IMR-90 (cell line): ENCODE data around the gene OR1D5. TPM values are rescaled to one million over a fixed set of nuclear protein-coding genes. Genes with fewer than 3 reads are reported as not detected.
A peak's percentile ranks its signal among the peaks of the same experiment; 100 is the strongest.
"Not testable (repeated sequence)": the region's sequence is repeated elsewhere in the genome, so short reads cannot be mapped to it uniquely, and the experiment has no call there.

Experiments used
- ATAC-seq: fragments of 200-7000 bp; cut with Tn5 transposase; 2 replicates; pipeline ENCODE4 v1.9.1; 2020; ENCODE audit warnings: low read depth, mild to moderate bottlenecking, moderate library complexity
- BruUV-seq: library from RNA; stranded (reverse); fragments of 400-500 nt; replicated peaks from 2 replicates; lab custom pipeline; 2021; lab: Mats Ljungman, UMichigan
- CTCF ChIA-PET: fragments of 300-600 bp; formaldehyde crosslinking; extraction: SDS; loops from one replicate; lab custom pipeline; 2021; ENCODE audit warnings: antibody characterized with exemption; lab: Yijun Ruan, JAX
- POLR2A ChIA-PET: fragments of 300-600 bp; sonication (Branson Sonifier 250); formaldehyde crosslinking; loops from one replicate; lab custom pipeline; 2022; ENCODE audit warnings: antibody characterized with exemption; ENCODE audit not compliant: unreplicated experiment; lab: Charles Lee
- DNase-seq: peaks from one replicate; pipeline ENCODE4 v3.0.0; 2013
- H2AFZ ChIP-seq: replicated peaks from 2 replicates; pipeline ENCODE3; 2013; ENCODE audit warnings: low read length, mild to moderate bottlenecking; ENCODE audit not compliant: poor library complexity
- H2AK5ac ChIP-seq: 2 replicates; pipeline ENCODE4 v1.6.1; 2013; ENCODE audit warnings: low read depth, low read length, inconsistent platforms
- H2AK9ac ChIP-seq: replicated peaks from 2 replicates; pipeline ENCODE3; 2013; ENCODE audit warnings: mild to moderate bottlenecking, low read depth, low read length, moderate library complexity; ENCODE audit not compliant: poor library complexity
- H2BK120ac ChIP-seq: 2 replicates; pipeline ENCODE4 v1.6.1; 2013; ENCODE audit warnings: low read depth, low read length, inconsistent platforms
- H2BK15ac ChIP-seq: 3 replicates; pipeline ENCODE4 v1.6.1; 2013; ENCODE audit warnings: low read depth, low read length, inconsistent platforms
- H2BK20ac ChIP-seq: 2 replicates; pipeline ENCODE4 v1.6.1; 2013; ENCODE audit warnings: low read depth, mild to moderate bottlenecking, inconsistent platforms, low read length, moderate library complexity
- H2BK5ac ChIP-seq: 2 replicates; pipeline ENCODE4 v1.6.1; 2013; ENCODE audit warnings: mild to moderate bottlenecking, low read depth, low read length, inconsistent platforms; ENCODE audit not compliant: poor library complexity, severe bottlenecking
- H3K14ac ChIP-seq: replicated peaks from 2 replicates; pipeline ENCODE4 v1.6.1; 2013; ENCODE audit warnings: low read depth, low read length, inconsistent platforms
- H3K18ac ChIP-seq: 2 replicates; pipeline ENCODE4 v1.6.1; 2013; ENCODE audit warnings: low read depth, low read length, control low read depth
- H3K23ac ChIP-seq: 2 replicates; pipeline ENCODE4 v1.6.1; 2013; ENCODE audit warnings: low read depth, low read length, inconsistent platforms
- H3K27ac ChIP-seq: 2 replicates; pipeline ENCODE4 v1.5.1; 2013; ENCODE audit warnings: mild to moderate bottlenecking, control low read depth, low read length; ENCODE audit not compliant: insufficient read depth
- H3K27me3 ChIP-seq: 2 replicates; pipeline ENCODE4 v1.6.1; 2013; ENCODE audit warnings: low read length; ENCODE audit not compliant: control insufficient read depth, insufficient read depth
- H3K36me3 ChIP-seq: 2 replicates; pipeline ENCODE4 v1.6.1; 2013; ENCODE audit warnings: low read length, mixed read lengths; ENCODE audit not compliant: control insufficient read depth, insufficient read depth
- H3K4ac ChIP-seq: 2 replicates; pipeline ENCODE4 v1.6.1; 2013; ENCODE audit warnings: low read depth, low read length, inconsistent platforms
- H3K4me1 ChIP-seq: 2 replicates; pipeline ENCODE4 v1.6.1; 2013; ENCODE audit warnings: low read length, mixed read lengths; ENCODE audit not compliant: control insufficient read depth, insufficient read depth
- H3K4me2 ChIP-seq: 2 replicates; pipeline ENCODE4 v1.6.1; 2013; ENCODE audit warnings: low read depth, mild to moderate bottlenecking, control low read depth, low read length, moderate library complexity
- H3K4me3 ChIP-seq: 2 replicates; pipeline ENCODE4 v1.5.1; 2013; ENCODE audit warnings: low read depth, mild to moderate bottlenecking, control low read depth, low read length, moderate library complexity; ENCODE audit not compliant: insufficient read depth
- H3K56ac ChIP-seq: 2 replicates; pipeline ENCODE4 v1.6.1; 2013; ENCODE audit warnings: low read length, inconsistent platforms; ENCODE audit not compliant: insufficient read depth; ENCODE audit errors: extremely low read depth
- H3K79me1 ChIP-seq, 2 experiments: 2 replicates each; pipeline ENCODE4 v1.6.1; 2013; ENCODE audit warnings: low read length in 2 of 2, inconsistent platforms in 1 of 2, low read depth in 1 of 2
- H3K9ac ChIP-seq: 2 replicates; pipeline ENCODE4 v1.6.1; 2013; ENCODE audit warnings: low read depth, low read length, control low read depth
- H3K9me1 ChIP-seq: 2 replicates; pipeline ENCODE4 v1.6.1; 2013; ENCODE audit warnings: low read length, inconsistent platforms; ENCODE audit not compliant: insufficient read depth
- H3K9me3 ChIP-seq: 2 replicates; pipeline ENCODE4 v1.6.1; 2013; ENCODE audit warnings: low read length; ENCODE audit not compliant: control insufficient read depth, insufficient read depth
- H4K20me1 ChIP-seq: 2 replicates; pipeline ENCODE4 v1.6.1; 2013; ENCODE audit warnings: low read length, inconsistent platforms; ENCODE audit not compliant: insufficient read depth
- H4K5ac ChIP-seq: 2 replicates; pipeline ENCODE4 v1.6.1; 2013; ENCODE audit warnings: mild to moderate bottlenecking, low read depth, low read length, control low read depth
- H4K8ac ChIP-seq, 2 experiments: 2 replicates each; pipeline ENCODE4 v1.6.1; 2013; ENCODE audit warnings: low read depth in 2 of 2, low read length in 2 of 2, control low read depth in 1 of 2, inconsistent platforms in 1 of 2
- H4K91ac ChIP-seq: 2 replicates; pipeline ENCODE4 v1.6.1; 2013; ENCODE audit warnings: low read depth, low read length, inconsistent platforms; ENCODE audit not compliant: insufficient read depth
- SMC3 ChIP-seq: fragments of 150-350 bp; IDR thresholded peaks from 2 replicates; pipeline ENCODE4 v1.6.1; 2016; ENCODE audit warnings: low read depth, mild to moderate bottlenecking, antibody characterized with exemption, low read length, moderate library complexity
- WGBS, 2 experiments: methylation state at CpG; one replicate each; pipeline versions ENCODE4 v1.1.5 to v1.1.7; 2013; ENCODE audit warnings: missing lambda C conversion rate in 2 of 2; ENCODE audit not compliant: insufficient read length in 1 of 2; ENCODE audit errors: extremely low coverage in 2 of 2; 5-methylcytosine and 5-hydroxymethylcytosine counted together
- dilution Hi-C: fragments of 300-500 bp; cut with HindIII; formaldehyde crosslinking; loops from one replicate; pipeline ENCODE4 v1.14.3; 2018; ENCODE audit warnings: low sequenced_read_pairs; ENCODE audit not compliant: unreplicated experiment
- in situ Hi-C: fragments of 300-500 bp; cut with MboI; formaldehyde crosslinking; loops from 3 replicates; pipeline ENCODE4 v1.14.3; 2019; ENCODE audit warnings: low sequenced_read_pairs, inconsistent platforms, mixed read lengths
- intact Hi-C: fragments of 100-400 bp; cut with micrococcal nuclease; formaldehyde crosslinking; loops from 2 replicates; pipeline ENCODE4 v1.10.0; 2022
- polyA plus RNA-seq, 3 experiments: library from polyadenylated mRNA; depleted of rRNA; stranded (reverse); fragments of >200 nt; gene quantifications; 2 replicates each; pipeline ENCODE4 v1.2.3, GENCODE V29; 2012; ENCODE audit warnings: low replicate concordance in 1 of 3
- total RNA-seq: library from RNA; depleted of rRNA; stranded (reverse); fragments of >200 nt; gene quantifications from 2 replicates; pipeline ENCODE4 v1.2.3, GENCODE V29; 2012
- TF ChIP-seq, protein P1 (sequence below): conservative IDR thresholded peaks from 2 replicates; pipeline ENCODE4 v1.5.1; 2012; ENCODE audit warnings: mild to moderate bottlenecking, low read depth, low read length, improper control_type of control experiment

The OR1D5 gene
- total and polyA plus RNA-seq, 2 of the 4 experiments (the other 2 are of a cell fraction), result not detected

DNA sequence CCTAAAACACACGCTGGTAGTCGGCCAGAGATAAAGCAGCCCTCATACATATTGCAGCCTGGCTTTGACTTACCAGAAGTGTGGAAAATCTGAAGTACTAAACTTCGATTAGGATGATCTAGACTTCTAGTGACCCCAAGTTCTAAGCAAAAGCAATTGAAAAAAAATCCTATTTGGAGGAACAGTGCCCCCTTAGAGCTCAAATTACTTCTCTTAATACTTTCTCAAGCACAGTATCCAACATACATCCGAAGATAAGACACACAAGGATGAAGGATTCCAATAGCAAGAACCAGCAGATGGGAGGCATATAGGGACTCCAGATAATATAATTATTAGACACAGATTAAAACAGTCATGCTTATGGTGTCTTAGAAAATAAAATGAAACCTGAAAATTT lies 10.4 kb upstream of the OR1D5 start:
- H4K5ac ChIP-seq, BruUV-seq, H3K4ac ChIP-seq, H3K14ac ChIP-seq, H3K18ac ChIP-seq, H3K4me1 ChIP-seq, H4K20me1 ChIP-seq, H3K27me3 ChIP-seq, H3K36me3 ChIP-seq, H3K9ac ChIP-seq, ATAC-seq, H4K8ac ChIP-seq, H3K27ac ChIP-seq, H2BK120ac ChIP-seq, H2BK15ac ChIP-seq, in situ Hi-C loops, H3K79me1 ChIP-seq, H3K23ac ChIP-seq, H2BK20ac ChIP-seq, H4K91ac ChIP-seq, H2AK9ac ChIP-seq, H3K9me3 ChIP-seq, H3K56ac ChIP-seq, POLR2A ChIA-PET, H3K9me1 ChIP-seq, H2AFZ ChIP-seq, H2AK5ac ChIP-seq, dilution Hi-C loops, H3K4me3 ChIP-seq, H3K4me2 ChIP-seq, intact Hi-C loops, CTCF ChIA-PET, H2BK5ac ChIP-seq: not testable (repeated sequence)
- DNase-seq, result peak; percentile 11
- no CpG with 5 or more reads among the region's 4 CpGs for WGBS, 2 experiments
- TF ChIP-seq SMC3, result peak; percentile 14; the same call in 1 of the 2 replicates
- TF ChIP-seq, protein P1, sequence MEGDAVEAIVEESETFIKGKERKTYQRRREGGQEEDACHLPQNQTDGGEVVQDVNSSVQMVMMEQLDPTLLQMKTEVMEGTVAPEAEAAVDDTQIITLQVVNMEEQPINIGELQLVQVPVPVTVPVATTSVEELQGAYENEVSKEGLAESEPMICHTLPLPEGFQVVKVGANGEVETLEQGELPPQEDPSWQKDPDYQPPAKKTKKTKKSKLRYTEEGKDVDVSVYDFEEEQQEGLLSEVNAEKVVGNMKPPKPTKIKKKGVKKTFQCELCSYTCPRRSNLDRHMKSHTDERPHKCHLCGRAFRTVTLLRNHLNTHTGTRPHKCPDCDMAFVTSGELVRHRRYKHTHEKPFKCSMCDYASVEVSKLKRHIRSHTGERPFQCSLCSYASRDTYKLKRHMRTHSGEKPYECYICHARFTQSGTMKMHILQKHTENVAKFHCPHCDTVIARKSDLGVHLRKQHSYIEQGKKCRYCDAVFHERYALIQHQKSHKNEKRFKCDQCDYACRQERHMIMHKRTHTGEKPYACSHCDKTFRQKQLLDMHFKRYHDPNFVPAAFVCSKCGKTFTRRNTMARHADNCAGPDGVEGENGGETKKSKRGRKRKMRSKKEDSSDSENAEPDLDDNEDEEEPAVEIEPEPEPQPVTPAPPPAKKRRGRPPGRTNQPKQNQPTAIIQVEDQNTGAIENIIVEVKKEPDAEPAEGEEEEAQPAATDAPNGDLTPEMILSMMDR, result peak; percentile 15; the same call in 1 of the 2 replicates

DNA sequence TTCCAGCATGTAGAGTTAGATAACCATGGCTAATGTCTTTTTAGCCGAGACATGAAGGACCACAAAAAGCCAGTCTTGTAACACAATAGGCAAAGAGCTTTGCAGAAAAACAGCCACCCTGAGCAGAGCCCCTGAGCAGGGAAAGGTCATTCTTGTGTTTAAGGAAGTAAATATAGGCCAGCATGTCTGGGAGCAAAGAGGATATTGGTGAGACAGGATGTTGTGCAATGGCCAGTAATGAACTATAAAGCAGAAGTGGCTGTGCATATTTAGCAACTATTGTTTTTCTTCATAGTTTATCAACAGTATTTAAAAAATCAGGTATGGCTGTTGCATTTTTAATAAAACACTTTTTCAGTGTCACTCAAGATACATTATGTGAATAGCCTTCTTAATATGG lies 1.8 kb upstream of the OR1D5 start:
- H2AK9ac ChIP-seq, H2BK120ac ChIP-seq, H3K4ac ChIP-seq, H4K20me1 ChIP-seq, H3K4me1 ChIP-seq, H3K4me2 ChIP-seq, H2AFZ ChIP-seq, H3K14ac ChIP-seq, H3K27ac ChIP-seq, H4K91ac ChIP-seq, H3K56ac ChIP-seq, H2AK5ac ChIP-seq, BruUV-seq, H3K9me3 ChIP-seq, H3K9ac ChIP-seq, DNase-seq, in situ Hi-C loops, intact Hi-C loops, H4K8ac ChIP-seq, CTCF ChIA-PET, H4K5ac ChIP-seq, H2BK5ac ChIP-seq, H3K23ac ChIP-seq, dilution Hi-C loops, H3K36me3 ChIP-seq, H3K18ac ChIP-seq, H3K9me1 ChIP-seq, H2BK15ac ChIP-seq, ATAC-seq, POLR2A ChIA-PET, H3K79me1 ChIP-seq, H2BK20ac ChIP-seq, H3K4me3 ChIP-seq, H3K27me3 ChIP-seq: not testable (repeated sequence)
- WGBS, 2 experiments, result no CpG with 5 or more reads among the region's 1 CpG
